NOMO-1 treated with dmso at 0.1 percent for 144 hours (cell line): ENCODE measurements around the gene CHAT.

ENCODE experiments used
- DNase-seq: peaks from one replicate; lab custom pipeline; 2025; ENCODE audit not compliant: unreplicated experiment; lab: John Stamatoyannopoulos, UW

The CHAT gene

GRCh38 chr10:49611816-49612512 is 1.9 kb upstream of the CHAT start:
- DNase-seq: no peak

- DNase-seq: no peak
These were observed 1.2 kb upstream of the CHAT start for GRCh38 chr10:49612513-49613164.

- no peak for DNase-seq
These were observed 514 bp upstream of the CHAT start for GRCh38 chr10:49613165-49613881.

- no peak for DNase-seq
These were observed 683 bp downstream of the CHAT start for GRCh38 chr10:49614242-49615198.

GRCh38 chr10:49615213-49615612 is 1.4 kb downstream of the CHAT start:
- DNase-seq: no peak

- DNase-seq: no peak
These were observed 1.9 kb downstream of the CHAT start for GRCh38 chr10:49615721-49616120.

GRCh38 chr10:49616421-49617101 is 2.7 kb downstream of the CHAT start:
- no peak for DNase-seq

GRCh38 chr10:49617121-49618020 is 3.5 kb downstream of the CHAT start:
- DNase-seq: no peak

GRCh38 chr10:49618821-49619220 is 5.0 kb downstream of the CHAT start:
- DNase-seq: no peak

GRCh38 chr10:49619613-49620012 is 5.8 kb downstream of the CHAT start:
- DNase-seq: no peak

- DNase-seq: no peak
These were observed 6.5 kb downstream of the CHAT start for GRCh38 chr10:49620286-49620810.

- no peak for DNase-seq
These were observed 7.1 kb downstream of the CHAT start for GRCh38 chr10:49620841-49621378.

- no peak for DNase-seq
These were observed 7.7 kb downstream of the CHAT start for GRCh38 chr10:49621561-49621960.

- no peak for DNase-seq
These were observed 8.9 kb downstream of the CHAT start for GRCh38 chr10:49622426-49623425.

- DNase-seq: no peak
These were observed 10.8 kb downstream of the CHAT start for GRCh38 chr10:49624629-49625028.

- no peak for DNase-seq
These were observed 11.6 kb downstream of the CHAT start for GRCh38 chr10:49625411-49625810.

GRCh38 chr10:49627038-49627437 is 13.2 kb downstream of the CHAT start:
- no peak for DNase-seq
